HepG2 (cell line): ENCODE results near the gene UBE2N. TPM values are rescaled to one million over a fixed set of nuclear protein-coding genes. Genes with fewer than 3 reads are reported as not detected.

Experiments
- ATF7-NPFF ChIP-seq: sonication (generic); formaldehyde crosslinking; IDR thresholded peaks from 2 replicates; pipeline ENCODE4 v1.8.1; 2023; ENCODE audit warnings: mild to moderate bottlenecking, low read depth, missing genetic modification reagents, moderate library complexity
- ISL2 ChIP-seq: sonication (generic); formaldehyde crosslinking; IDR thresholded peaks from 2 replicates; pipeline ENCODE4 v1.5.0; 2020; ENCODE audit warnings: missing genetic modification reagents
- MTA3 ChIP-seq: sonication (generic); formaldehyde crosslinking; IDR thresholded peaks from 2 replicates; pipeline ENCODE4 v1.4.0; 2020; ENCODE audit warnings: missing genetic modification reagents
- RFX1 ChIP-seq: fragments of 450-650 bp; IDR thresholded peaks from 2 replicates; pipeline ENCODE4 v1.6.1; 2017
- TRIM24 ChIP-seq: sonication (generic); formaldehyde crosslinking; IDR thresholded peaks from 2 replicates; pipeline ENCODE4 v1.8.0; 2022; ENCODE audit warnings: mild to moderate bottlenecking, missing genetic modification reagents
- ZBTB20 ChIP-seq: sonication (generic); formaldehyde crosslinking; IDR thresholded peaks from 2 replicates; pipeline ENCODE4 v1.8.1; 2023; ENCODE audit warnings: missing genetic modification reagents, low read depth, mild to moderate bottlenecking, borderline replicate concordance
- ZNF101 ChIP-seq: sonication (generic); formaldehyde crosslinking; IDR thresholded peaks from 2 replicates; pipeline ENCODE4 v1.4.0; 2020; ENCODE audit warnings: mild to moderate bottlenecking, low read depth, missing genetic modification reagents, borderline replicate concordance
- ZNF232 ChIP-seq: sonication (generic); formaldehyde crosslinking; IDR thresholded peaks from 2 replicates; pipeline ENCODE4 v1.4.0; 2020; ENCODE audit warnings: missing genetic modification reagents, borderline replicate concordance
- ZNF563 ChIP-seq: sonication (generic); formaldehyde crosslinking; IDR thresholded peaks from 2 replicates; pipeline ENCODE4 v1.8.0; 2022; ENCODE audit warnings: mild to moderate bottlenecking, moderate library complexity, missing genetic modification reagents
- ZNF614 ChIP-seq: IDR thresholded peaks from 2 replicates; pipeline ENCODE4 v1.6.1; 2018; ENCODE audit warnings: missing biosample characterization, missing genetic modification reagents, inconsistent platforms, borderline replicate concordance
- ZNF780A ChIP-seq: sonication (generic); formaldehyde crosslinking; IDR thresholded peaks from 2 replicates; pipeline ENCODE4 v1.8.0; 2022; ENCODE audit warnings: mild to moderate bottlenecking, missing genetic modification reagents, moderate library complexity
- ZNF883 ChIP-seq: sonication (generic); formaldehyde crosslinking; IDR thresholded peaks from 2 replicates; pipeline ENCODE4 v1.5.1; 2020; ENCODE audit warnings: mild to moderate bottlenecking, missing genetic modification reagents; ENCODE audit errors: not compliant biosample characterization
- polyA plus RNA-seq, 8 experiments: library from polyadenylated mRNA; depleted of rRNA in 3 of 8; stranded (reverse) in 7 of 8; unstranded in 1 of 8; fragments of >200 nt; fragmentation: Illumina TruSeq in 4 of 8; extraction: Trizol in 4 of 8; gene quantifications; 2 replicates each; pipeline versions ENCODE4 v1.2.1 to v1.2.3, GENCODE V29; 2011 to 2016; ENCODE audit warnings: low read depth in 4 of 8, missing spikeins in 1 of 8, mixed read lengths in 1 of 8; ENCODE audit not compliant: insufficient read depth in 1 of 8
- total RNA-seq, 5 experiments: library from RNA; depleted of rRNA; stranded (reverse); fragments of >200 nt; fragmentation: Illumina TruSeq; extraction: Trizol; gene quantifications; 2 replicates each; pipeline ENCODE4 v1.2.3, GENCODE V29; 2016; ENCODE audit warnings: low read depth in 1 of 5
- TF ChIP-seq, protein P1 (sequence below): sonication (generic); formaldehyde crosslinking; IDR thresholded peaks from 2 replicates; pipeline ENCODE4 v1.4.0; 2020; ENCODE audit warnings: mild to moderate bottlenecking, missing genetic modification reagents
- TF ChIP-seq, protein P2 (sequence below): sonication (generic); formaldehyde crosslinking; IDR thresholded peaks from 2 replicates; pipeline ENCODE4 v1.5.0; 2020; ENCODE audit warnings: mild to moderate bottlenecking, missing genetic modification reagents, borderline replicate concordance
- TF ChIP-seq, protein P3 (sequence below): sonication (generic); formaldehyde crosslinking; IDR thresholded peaks from 2 replicates; pipeline ENCODE4 v1.5.1; 2020; ENCODE audit warnings: missing genetic modification reagents, mild to moderate bottlenecking, borderline replicate concordance
- TF ChIP-seq, protein P4 (sequence below): sonication (generic); formaldehyde crosslinking; IDR thresholded peaks from 2 replicates; pipeline ENCODE4 v1.5.0; 2020; ENCODE audit warnings: missing genetic modification reagents, mild to moderate bottlenecking, borderline replicate concordance
- TF ChIP-seq, protein P5 (sequence below): sonication (generic); formaldehyde crosslinking; IDR thresholded peaks from 2 replicates; pipeline ENCODE4 v1.4.0; 2020; ENCODE audit warnings: missing genetic modification reagents
- TF ChIP-seq, protein P6 (sequence below): sonication (generic); formaldehyde crosslinking; IDR thresholded peaks from 2 replicates; pipeline ENCODE4 v1.5.0; 2020; ENCODE audit warnings: mild to moderate bottlenecking, low read depth, missing genetic modification reagents, borderline replicate concordance

Gene UBE2N
- total and polyA plus RNA-seq, 2 of the 13 experiments (the other 11 are each of a cell fraction or from before 2014, with no cell fraction given): 188 to 197 TPM

DNA sequence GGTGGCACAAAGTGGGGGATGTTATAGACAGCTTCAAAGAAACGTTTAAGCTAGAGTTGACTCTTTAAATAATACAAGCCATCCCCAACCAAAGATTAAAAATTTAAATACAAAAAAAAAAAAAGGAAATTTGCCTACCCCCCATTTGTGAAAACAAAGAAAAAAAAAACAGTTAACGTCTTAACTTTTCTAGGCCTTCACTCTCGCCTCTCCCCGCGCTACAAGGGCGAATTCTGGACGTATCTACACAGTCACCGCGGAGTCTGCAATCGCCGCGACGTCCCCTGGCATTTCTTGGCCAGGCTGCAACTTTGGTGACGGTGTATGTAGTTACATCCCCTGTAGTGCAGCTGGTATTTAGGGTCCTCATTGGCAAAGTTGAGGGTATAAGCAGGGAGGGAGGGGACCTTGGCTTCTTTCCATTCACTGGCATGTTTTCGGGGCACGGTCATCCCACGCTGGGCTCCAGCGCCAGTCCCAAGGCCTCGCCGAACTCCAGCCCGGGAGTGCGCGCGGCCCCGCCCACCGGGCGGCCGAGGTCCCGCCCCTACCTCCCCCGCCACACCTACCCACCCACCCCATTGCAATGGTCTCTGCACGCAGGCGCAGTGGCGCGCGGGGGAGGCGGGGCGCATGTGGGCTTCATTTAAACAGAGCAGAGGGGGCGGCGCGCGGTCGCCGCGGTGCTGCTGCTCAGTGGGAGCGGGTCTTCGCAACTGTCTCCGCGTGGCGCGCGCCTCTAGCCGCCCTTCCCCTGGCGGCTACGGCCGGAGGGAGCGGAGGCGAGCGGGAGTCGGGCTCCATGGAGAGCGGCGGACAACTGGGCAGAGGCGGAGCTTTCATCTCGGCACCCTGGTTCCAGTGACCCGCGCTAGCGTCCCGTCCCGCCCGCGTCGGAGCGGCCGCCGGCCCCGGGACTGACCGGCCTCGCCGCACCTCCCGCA lies 64.2 kb downstream of the UBE2N start, which contains the start of gene NUDT4 (continued):
- TF ChIP-seq, protein P1, sequence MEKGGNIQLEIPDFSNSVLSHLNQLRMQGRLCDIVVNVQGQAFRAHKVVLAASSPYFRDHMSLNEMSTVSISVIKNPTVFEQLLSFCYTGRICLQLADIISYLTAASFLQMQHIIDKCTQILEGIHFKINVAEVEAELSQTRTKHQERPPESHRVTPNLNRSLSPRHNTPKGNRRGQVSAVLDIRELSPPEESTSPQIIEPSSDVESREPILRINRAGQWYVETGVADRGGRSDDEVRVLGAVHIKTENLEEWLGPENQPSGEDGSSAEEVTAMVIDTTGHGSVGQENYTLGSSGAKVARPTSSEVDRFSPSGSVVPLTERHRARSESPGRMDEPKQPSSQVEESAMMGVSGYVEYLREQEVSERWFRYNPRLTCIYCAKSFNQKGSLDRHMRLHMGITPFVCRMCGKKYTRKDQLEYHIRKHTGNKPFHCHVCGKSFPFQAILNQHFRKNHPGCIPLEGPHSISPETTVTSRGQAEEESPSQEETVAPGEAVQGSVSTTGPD (CRISPR knock-in tag): no peak
- TF ChIP-seq, protein P2, sequence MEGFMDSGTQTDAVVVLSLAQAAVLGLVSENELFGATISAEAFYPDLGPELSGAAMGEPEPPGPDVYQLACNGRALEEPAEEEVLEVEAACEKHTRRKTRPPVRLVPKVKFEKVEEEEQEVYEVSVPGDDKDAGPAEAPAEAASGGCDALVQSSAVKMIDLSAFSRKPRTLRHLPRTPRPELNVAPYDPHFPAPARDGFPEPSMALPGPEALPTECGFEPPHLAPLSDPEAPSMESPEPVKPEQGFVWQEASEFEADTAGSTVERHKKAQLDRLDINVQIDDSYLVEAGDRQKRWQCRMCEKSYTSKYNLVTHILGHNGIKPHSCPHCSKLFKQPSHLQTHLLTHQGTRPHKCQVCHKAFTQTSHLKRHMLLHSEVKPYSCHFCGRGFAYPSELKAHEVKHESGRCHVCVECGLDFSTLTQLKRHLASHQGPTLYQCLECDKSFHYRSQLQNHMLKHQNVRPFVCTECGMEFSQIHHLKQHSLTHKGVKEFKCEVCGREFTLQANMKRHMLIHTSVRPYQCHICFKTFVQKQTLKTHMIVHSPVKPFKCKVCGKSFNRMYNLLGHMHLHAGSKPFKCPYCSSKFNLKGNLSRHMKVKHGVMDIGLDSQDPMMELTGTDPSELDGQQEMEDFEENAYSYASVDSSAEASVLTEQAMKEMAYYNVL (CRISPR knock-in tag): no peak
- no peak for TF ChIP-seq ZNF883 (CRISPR knock-in tag)
- peak; percentile 47; the same call in 1 of the 2 replicates for TF ChIP-seq ISL2 (CRISPR knock-in tag)
- no peak for TF ChIP-seq ZNF780A (CRISPR knock-in tag)
- no peak for TF ChIP-seq ZNF614 (CRISPR knock-in tag)
- TF ChIP-seq, protein P3, sequence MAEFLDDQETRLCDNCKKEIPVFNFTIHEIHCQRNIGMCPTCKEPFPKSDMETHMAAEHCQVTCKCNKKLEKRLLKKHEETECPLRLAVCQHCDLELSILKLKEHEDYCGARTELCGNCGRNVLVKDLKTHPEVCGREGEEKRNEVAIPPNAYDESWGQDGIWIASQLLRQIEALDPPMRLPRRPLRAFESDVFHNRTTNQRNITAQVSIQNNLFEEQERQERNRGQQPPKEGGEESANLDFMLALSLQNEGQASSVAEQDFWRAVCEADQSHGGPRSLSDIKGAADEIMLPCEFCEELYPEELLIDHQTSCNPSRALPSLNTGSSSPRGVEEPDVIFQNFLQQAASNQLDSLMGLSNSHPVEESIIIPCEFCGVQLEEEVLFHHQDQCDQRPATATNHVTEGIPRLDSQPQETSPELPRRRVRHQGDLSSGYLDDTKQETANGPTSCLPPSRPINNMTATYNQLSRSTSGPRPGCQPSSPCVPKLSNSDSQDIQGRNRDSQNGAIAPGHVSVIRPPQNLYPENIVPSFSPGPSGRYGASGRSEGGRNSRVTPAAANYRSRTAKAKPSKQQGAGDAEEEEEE: no peak
- TF ChIP-seq ZBTB20 (CRISPR knock-in tag): no peak
- no peak for TF ChIP-seq ZNF101 (CRISPR knock-in tag)
- no peak for TF ChIP-seq TRIM24
- peak; percentile 15; the same call in 1 of the 2 replicates for TF ChIP-seq ATF7-NPFF
- peak; percentile 53 for TF ChIP-seq ZNF563
- TF ChIP-seq, protein P4, sequence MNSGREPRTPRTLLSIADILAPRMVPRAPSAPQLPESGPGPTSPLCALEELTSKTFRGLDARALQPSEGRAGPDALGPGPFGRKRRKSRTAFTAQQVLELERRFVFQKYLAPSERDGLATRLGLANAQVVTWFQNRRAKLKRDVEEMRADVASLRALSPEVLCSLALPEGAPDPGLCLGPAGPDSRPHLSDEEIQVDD: no peak
- TF ChIP-seq RFX1: no peak
- TF ChIP-seq, protein P5, sequence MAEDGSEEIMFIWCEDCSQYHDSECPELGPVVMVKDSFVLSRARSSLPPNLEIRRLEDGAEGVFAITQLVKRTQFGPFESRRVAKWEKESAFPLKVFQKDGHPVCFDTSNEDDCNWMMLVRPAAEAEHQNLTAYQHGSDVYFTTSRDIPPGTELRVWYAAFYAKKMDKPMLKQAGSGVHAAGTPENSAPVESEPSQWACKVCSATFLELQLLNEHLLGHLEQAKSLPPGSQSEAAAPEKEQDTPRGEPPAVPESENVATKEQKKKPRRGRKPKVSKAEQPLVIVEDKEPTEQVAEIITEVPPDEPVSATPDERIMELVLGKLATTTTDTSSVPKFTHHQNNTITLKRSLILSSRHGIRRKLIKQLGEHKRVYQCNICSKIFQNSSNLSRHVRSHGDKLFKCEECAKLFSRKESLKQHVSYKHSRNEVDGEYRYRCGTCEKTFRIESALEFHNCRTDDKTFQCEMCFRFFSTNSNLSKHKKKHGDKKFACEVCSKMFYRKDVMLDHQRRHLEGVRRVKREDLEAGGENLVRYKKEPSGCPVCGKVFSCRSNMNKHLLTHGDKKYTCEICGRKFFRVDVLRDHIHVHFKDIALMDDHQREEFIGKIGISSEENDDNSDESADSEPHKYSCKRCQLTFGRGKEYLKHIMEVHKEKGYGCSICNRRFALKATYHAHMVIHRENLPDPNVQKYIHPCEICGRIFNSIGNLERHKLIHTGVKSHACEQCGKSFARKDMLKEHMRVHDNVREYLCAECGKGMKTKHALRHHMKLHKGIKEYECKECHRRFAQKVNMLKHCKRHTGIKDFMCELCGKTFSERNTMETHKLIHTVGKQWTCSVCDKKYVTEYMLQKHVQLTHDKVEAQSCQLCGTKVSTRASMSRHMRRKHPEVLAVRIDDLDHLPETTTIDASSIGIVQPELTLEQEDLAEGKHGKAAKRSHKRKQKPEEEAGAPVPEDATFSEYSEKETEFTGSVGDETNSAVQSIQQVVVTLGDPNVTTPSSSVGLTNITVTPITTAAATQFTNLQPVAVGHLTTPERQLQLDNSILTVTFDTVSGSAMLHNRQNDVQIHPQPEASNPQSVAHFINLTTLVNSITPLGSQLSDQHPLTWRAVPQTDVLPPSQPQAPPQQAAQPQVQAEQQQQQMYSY (CRISPR knock-in tag): no peak; the same call in 1 of the 2 replicates
- no peak for TF ChIP-seq ZNF232 (CRISPR knock-in tag)
- no peak for TF ChIP-seq MTA3 (CRISPR knock-in tag)
- TF ChIP-seq, protein P6, sequence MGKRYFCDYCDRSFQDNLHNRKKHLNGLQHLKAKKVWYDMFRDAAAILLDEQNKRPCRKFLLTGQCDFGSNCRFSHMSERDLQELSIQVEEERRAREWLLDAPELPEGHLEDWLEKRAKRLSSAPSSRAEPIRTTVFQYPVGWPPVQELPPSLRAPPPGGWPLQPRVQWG (CRISPR knock-in tag): no peak
